Liver (tissue), 9 donors: ENCODE measurements around the gene NUP50. TPM values are rescaled to one million over a fixed set of nuclear protein-coding genes. Genes with fewer than 3 reads are reported as not detected.

Source experiments
- DNase-seq: peaks from one replicate; pipeline ENCODE4 v3.0.0-alpha.2; 2017; ENCODE audit warnings: low spot score
- H3K27ac ChIP-seq, 2 donors: one replicate each; pipeline ENCODE4 v1.7.0; 2013; ENCODE audit warnings: inconsistent platforms in 2 of 2, low read length in 2 of 2, control low read depth in 1 of 2, low read depth in 1 of 2, mild to moderate bottlenecking in 1 of 2
- H3K27me3 ChIP-seq, 4 donors: one replicate each; pipeline versions ENCODE4 v1.6.1 to v1.7.0; 2013; ENCODE audit warnings: low read length in 3 of 4, inconsistent platforms in 1 of 4, mild to moderate bottlenecking in 1 of 4, moderate library complexity in 1 of 4; ENCODE audit not compliant: control insufficient read depth in 4 of 4, insufficient read depth in 4 of 4
- H3K36me3 ChIP-seq, 4 donors: one replicate each; pipeline versions ENCODE4 v1.6.1 to v1.7.0; 2013; ENCODE audit warnings: low read length in 3 of 4, mild to moderate bottlenecking in 3 of 4, low read depth in 1 of 4, moderate library complexity in 1 of 4; ENCODE audit not compliant: control insufficient read depth in 4 of 4, insufficient read depth in 3 of 4
- H3K4me1 ChIP-seq, 4 donors: one replicate each; pipeline versions ENCODE4 v1.6.1 to v1.7.0; 2013; ENCODE audit warnings: low read length in 3 of 4, mild to moderate bottlenecking in 3 of 4, moderate library complexity in 1 of 4; ENCODE audit not compliant: control insufficient read depth in 4 of 4, insufficient read depth in 4 of 4
- H3K4me3 ChIP-seq, 3 donors: one replicate each; pipeline versions ENCODE4 v1.6.1 to v1.7.0; 2013; ENCODE audit warnings: low read length in 3 of 3, control low read depth in 1 of 3, low read depth in 1 of 3, mild to moderate bottlenecking in 1 of 3
- H3K9ac ChIP-seq, 2 donors: one replicate each; pipeline ENCODE4 v1.7.0; 2013; ENCODE audit warnings: low read length in 2 of 2, mild to moderate bottlenecking in 2 of 2, moderate library complexity in 2 of 2, control low read depth in 1 of 2, low read depth in 1 of 2
- H3K9me3 ChIP-seq, 4 donors: one replicate each; pipeline versions ENCODE4 v1.6.1 to v1.7.0; 2013; ENCODE audit warnings: low read length in 3 of 4; ENCODE audit not compliant: control insufficient read depth in 4 of 4
- CTCF ChIP-seq: fragments of 150-350 bp; IDR thresholded peaks from 2 replicates; pipeline ENCODE4 v1.5.1; 2017; ENCODE audit warnings: improper control_type of control experiment, low read depth, low read length; ENCODE audit not compliant: missing input control
- FOXA2 ChIP-seq: IDR thresholded peaks from 2 replicates; pipeline ENCODE4 v1.6.1; 2016; ENCODE audit warnings: antibody characterized with exemption
- HNF4A ChIP-seq, 2 donors: conservative IDR thresholded peaks; 2 replicates each; pipeline ENCODE4 v1.6.1; 2016; ENCODE audit warnings: antibody characterized with exemption in 2 of 2, mild to moderate bottlenecking in 2 of 2
- JUND ChIP-seq, 2 donors: IDR thresholded peaks; 2 replicates each; pipeline ENCODE4 v1.6.1; 2016; ENCODE audit warnings: antibody characterized with exemption in 2 of 2
- MAX ChIP-seq: IDR thresholded peaks from 2 replicates; pipeline ENCODE4 v1.6.1; 2016; ENCODE audit warnings: antibody characterized with exemption
- NR2F2 ChIP-seq: IDR thresholded peaks from 2 replicates; pipeline ENCODE4 v1.6.1; 2016; ENCODE audit warnings: antibody characterized with exemption
- RAD21 ChIP-seq, 2 donors: IDR thresholded peaks; 2 replicates each; pipeline ENCODE4 v1.6.1; 2016; ENCODE audit warnings: antibody characterized with exemption in 2 of 2, mild to moderate bottlenecking in 2 of 2
- REST ChIP-seq: IDR thresholded peaks from 2 replicates; pipeline ENCODE4 v1.6.1; 2016; ENCODE audit warnings: antibody characterized with exemption, mild to moderate bottlenecking
- RXRA ChIP-seq, 2 donors: IDR thresholded peaks; 2 replicates each; pipeline ENCODE4 v1.6.1; 2017 to 2018; ENCODE audit warnings: antibody characterized with exemption in 2 of 2, mild to moderate bottlenecking in 1 of 2
- WGBS: extraction: QIAGEN DNeasy Blood & Tissue Kit; methylation state at CpG from one replicate; pipeline ENCODE4 v1.1.7; 2013; 5-methylcytosine and 5-hydroxymethylcytosine counted together
- polyA plus RNA-seq, 2 donors: library from polyadenylated mRNA; stranded (reverse) in 1 of 2; unstranded in 1 of 2; fragments of 200-250 nt in 1 of 2; fragments of >200 nt in 1 of 2; fragmentation: Nextera tagmentation in 1 of 2; extraction: Ambion mirVana in 1 of 2; gene quantifications; one replicate each; pipeline versions ENCODE4 v1.2.1 to v1.2.3, GENCODE V29; 2013 to 2015
- total RNA-seq, 2 donors: library from RNA; depleted of rRNA; stranded (reverse); fragments of >200 nt; gene quantifications; one replicate each; pipeline ENCODE4 v1.2.3, GENCODE V29; 2014
- donor health status: healthy.
- donor health status: healthy.
- donor health status: healthy.
- donor health status: healthy.
- donor health status: healthy.

NUP50 gene
- total and polyA plus RNA-seq, 4 donors, result 8.7 to 48.2 (median 24.8) TPM

- TF ChIP-seq REST, result no peak
These were observed 38.8 kb downstream of the NUP50 start (continued) for GRCh38 chr22:45202333-45203149.

- TF ChIP-seq CTCF, result no peak
- TF ChIP-seq JUND (IDR thresholded peaks at IDR 0.05), result no peak
- TF ChIP-seq RAD21 (IDR thresholded peaks at IDR 0.05), result no peak
- TF ChIP-seq MAX, result no peak
- no peak for TF ChIP-seq FOXA2
- no peak for TF ChIP-seq REST
- no peak for TF ChIP-seq RXRA (IDR thresholded peaks at IDR 0.05)
- no peak for TF ChIP-seq NR2F2
- TF ChIP-seq HNF4A (conservative IDR thresholded peaks at IDR 0.05), result no peak
- no peak overlapping the region for H3K9ac ChIP-seq
- H3K27ac ChIP-seq, result no peak overlapping the region
- no peak for DNase-seq
- peaks cover 16 to 63% (median 19%) of the 10 kb centered on the region in 4 donors for H3K36me3 ChIP-seq
- H3K4me3 ChIP-seq, result no peak overlapping the region
- H3K27me3 ChIP-seq, result no peaks in the 10 kb centered on the region
- H3K9me3 ChIP-seq, result no peaks in the 10 kb centered on the region
- WGBS, result 96% methylated on average over 40 of the region's 40 CpGs
- H3K4me1 ChIP-seq, result no peaks in the 10 kb centered on the region
These were observed 39.6 kb downstream of the NUP50 start for GRCh38 chr22:45203150-45203951.
